Sigmoid colon (tissue), 4 donors: Measurements from ENCODE around the gene VAV3.

ENCODE experiments used
- EP300 ChIP-seq, 4 donors: sonication (generic); formaldehyde crosslinking; IDR thresholded peaks; one replicate each; pipeline ENCODE4 v1.6.1; 2017; ENCODE audit warnings: antibody characterized with exemption in 4 of 4
- POLR2A ChIP-seq, 2 donors: fragments of 450-650 bp; IDR thresholded peaks; one replicate each; pipeline ENCODE4 v1.6.1; 2016; ENCODE audit warnings: antibody characterized with exemption in 2 of 2, mild to moderate bottlenecking in 2 of 2, moderate library complexity in 2 of 2
- POLR2AphosphoS5 ChIP-seq, 4 donors: sonication (generic); formaldehyde crosslinking; IDR thresholded peaks; one replicate each; pipeline ENCODE4 v1.6.1; 2017; ENCODE audit warnings: antibody characterized with exemption in 4 of 4
- TF ChIP-seq, protein P1 (sequence below), 4 experiments: fragments of 450-650 bp in 3 of 4; fragments of 200-600 bp in 1 of 4; IDR thresholded peaks; one replicate each; pipeline ENCODE4 v1.5.1; 2016 to 2019; ENCODE audit warnings: antibody characterized with exemption in 4 of 4, mild to moderate bottlenecking in 3 of 4, moderate library complexity in 2 of 4

GRCh38 chr1:107925565-107925964, 39.4 kb downstream of the VAV3 start:
- TF ChIP-seq, protein P1, sequence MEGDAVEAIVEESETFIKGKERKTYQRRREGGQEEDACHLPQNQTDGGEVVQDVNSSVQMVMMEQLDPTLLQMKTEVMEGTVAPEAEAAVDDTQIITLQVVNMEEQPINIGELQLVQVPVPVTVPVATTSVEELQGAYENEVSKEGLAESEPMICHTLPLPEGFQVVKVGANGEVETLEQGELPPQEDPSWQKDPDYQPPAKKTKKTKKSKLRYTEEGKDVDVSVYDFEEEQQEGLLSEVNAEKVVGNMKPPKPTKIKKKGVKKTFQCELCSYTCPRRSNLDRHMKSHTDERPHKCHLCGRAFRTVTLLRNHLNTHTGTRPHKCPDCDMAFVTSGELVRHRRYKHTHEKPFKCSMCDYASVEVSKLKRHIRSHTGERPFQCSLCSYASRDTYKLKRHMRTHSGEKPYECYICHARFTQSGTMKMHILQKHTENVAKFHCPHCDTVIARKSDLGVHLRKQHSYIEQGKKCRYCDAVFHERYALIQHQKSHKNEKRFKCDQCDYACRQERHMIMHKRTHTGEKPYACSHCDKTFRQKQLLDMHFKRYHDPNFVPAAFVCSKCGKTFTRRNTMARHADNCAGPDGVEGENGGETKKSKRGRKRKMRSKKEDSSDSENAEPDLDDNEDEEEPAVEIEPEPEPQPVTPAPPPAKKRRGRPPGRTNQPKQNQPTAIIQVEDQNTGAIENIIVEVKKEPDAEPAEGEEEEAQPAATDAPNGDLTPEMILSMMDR (IDR thresholded peaks at IDR 0.05): no peak
- no peak for TF ChIP-seq POLR2A (IDR thresholded peaks at IDR 0.05)
- no peak for TF ChIP-seq POLR2AphosphoS5 (IDR thresholded peaks at IDR 0.05)
- no peak for TF ChIP-seq EP300 (IDR thresholded peaks at IDR 0.05)
